Epithelial cell of proximal tubule (primary cell): ENCODE results near the gene ANKRD11. TPM values are rescaled to one million over a fixed set of nuclear protein-coding genes. Genes with fewer than 3 reads are reported as not detected.

Source experiments
- DNase-seq: peaks from one replicate; pipeline ENCODE4 v3.0.0-alpha.2; 2011; ENCODE audit warnings: low read depth
- H3K4me3 ChIP-seq: 2 replicates; pipeline ENCODE4 v1.5.1; 2011; ENCODE audit warnings: low read depth, mild to moderate bottlenecking, low read length
- total RNA-seq: library from RNA; depleted of rRNA; stranded (reverse); fragments of >200 nt; gene quantifications from 2 replicates; pipeline ENCODE4 v1.2.3, GENCODE V29; 2015
- TF ChIP-seq, protein P1 (sequence below): conservative IDR thresholded peaks from 2 replicates; pipeline ENCODE4 v1.5.1; 2012; ENCODE audit warnings: low read depth, mild to moderate bottlenecking, low read length

The ANKRD11 gene
- total RNA-seq, 1 donor from 2014 or later = 44.3 TPM

DNA sequence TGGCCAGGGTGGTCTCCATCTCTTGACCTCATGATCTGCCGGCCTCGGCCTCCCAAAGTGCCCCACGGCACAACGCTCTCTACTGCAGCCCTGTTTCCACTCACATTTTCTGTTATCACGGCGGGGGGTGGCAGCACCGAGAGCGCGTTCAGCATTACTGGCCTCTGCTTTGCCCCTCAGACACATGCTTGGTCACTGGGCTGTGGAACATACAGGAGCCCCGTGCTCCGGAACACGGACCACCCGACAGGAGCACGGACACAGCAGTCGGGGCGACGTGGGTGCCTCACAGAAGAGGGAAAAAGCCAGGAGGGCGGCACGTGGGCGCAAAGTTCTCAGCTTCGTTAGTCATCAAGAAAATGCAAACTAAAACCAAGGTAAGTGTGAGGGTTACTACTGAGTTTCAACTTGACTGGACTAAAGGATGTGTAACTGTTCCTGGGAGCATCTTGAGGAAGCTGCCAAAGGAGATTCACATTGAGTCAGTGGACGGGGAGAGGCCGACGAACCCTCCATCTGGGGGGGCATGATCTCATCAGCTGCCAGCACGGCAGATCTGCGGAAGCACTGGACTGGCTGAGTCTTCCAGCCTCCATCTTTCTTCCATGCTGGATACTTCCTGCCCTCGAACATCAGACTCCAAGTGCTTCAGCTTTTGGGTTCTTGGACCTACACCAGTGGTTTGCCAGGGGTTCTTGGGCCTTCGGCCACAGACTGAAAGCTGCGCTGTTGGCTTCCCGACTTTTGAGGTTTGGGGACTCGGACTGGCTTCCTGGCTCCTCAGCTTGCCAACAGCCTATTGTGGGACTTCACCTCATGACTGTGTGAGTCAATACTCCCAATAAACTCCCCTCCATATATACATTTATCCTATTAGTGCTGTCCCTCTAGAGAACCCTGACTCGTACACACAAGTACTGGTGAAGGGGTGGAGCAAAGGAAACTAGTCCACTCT, 166.0 kb downstream of the ANKRD11 start:
- DNase-seq = no peak
- TF ChIP-seq, protein P1, sequence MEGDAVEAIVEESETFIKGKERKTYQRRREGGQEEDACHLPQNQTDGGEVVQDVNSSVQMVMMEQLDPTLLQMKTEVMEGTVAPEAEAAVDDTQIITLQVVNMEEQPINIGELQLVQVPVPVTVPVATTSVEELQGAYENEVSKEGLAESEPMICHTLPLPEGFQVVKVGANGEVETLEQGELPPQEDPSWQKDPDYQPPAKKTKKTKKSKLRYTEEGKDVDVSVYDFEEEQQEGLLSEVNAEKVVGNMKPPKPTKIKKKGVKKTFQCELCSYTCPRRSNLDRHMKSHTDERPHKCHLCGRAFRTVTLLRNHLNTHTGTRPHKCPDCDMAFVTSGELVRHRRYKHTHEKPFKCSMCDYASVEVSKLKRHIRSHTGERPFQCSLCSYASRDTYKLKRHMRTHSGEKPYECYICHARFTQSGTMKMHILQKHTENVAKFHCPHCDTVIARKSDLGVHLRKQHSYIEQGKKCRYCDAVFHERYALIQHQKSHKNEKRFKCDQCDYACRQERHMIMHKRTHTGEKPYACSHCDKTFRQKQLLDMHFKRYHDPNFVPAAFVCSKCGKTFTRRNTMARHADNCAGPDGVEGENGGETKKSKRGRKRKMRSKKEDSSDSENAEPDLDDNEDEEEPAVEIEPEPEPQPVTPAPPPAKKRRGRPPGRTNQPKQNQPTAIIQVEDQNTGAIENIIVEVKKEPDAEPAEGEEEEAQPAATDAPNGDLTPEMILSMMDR = no peak
- H3K4me3 ChIP-seq = no peak overlapping the region

DNA sequence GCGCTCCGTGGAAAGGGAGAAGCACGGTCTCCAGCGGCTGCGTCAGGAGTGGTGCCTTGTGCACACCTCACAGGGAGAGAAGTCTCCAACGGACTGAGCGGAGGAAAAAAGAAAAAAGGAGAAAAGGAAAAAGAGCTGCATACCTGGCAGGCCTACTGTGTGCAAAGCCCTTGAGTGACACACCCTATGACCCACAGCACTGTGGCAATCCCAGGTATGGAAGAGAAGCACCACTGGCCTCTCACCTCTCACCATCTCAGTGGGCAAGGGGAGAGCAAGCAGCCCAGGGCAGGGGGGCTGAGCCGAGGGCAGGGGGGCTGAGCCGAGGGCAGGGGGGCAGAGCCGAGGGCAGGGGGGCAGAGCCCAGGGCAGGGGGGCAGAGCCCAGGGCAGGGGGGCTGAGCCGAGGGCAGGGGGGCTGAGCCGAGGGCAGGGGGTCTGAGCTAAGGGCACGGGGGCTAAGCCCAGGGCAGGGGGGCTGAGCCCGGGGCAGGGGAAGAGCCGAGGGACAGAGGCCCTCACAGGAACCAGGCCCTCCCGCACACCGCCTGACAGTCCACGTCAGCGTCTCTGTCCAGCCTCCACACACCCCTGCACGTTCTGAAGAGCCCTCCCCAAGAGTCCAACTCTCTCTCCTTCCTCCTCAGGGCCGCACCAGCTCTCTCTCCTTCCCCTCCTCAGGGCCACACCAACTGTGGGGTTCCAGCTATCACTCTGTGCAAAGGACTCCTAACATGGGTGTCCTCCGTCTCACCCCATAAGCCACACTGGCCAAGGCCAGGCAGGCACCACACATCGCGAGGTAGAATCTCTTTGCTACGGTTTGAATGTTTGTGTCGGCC, 167.0 kb downstream of the ANKRD11 start:
- H3K4me3 ChIP-seq = no peak overlapping the region
- DNase-seq = no peak
- TF ChIP-seq, protein P1 = no peak

DNA sequence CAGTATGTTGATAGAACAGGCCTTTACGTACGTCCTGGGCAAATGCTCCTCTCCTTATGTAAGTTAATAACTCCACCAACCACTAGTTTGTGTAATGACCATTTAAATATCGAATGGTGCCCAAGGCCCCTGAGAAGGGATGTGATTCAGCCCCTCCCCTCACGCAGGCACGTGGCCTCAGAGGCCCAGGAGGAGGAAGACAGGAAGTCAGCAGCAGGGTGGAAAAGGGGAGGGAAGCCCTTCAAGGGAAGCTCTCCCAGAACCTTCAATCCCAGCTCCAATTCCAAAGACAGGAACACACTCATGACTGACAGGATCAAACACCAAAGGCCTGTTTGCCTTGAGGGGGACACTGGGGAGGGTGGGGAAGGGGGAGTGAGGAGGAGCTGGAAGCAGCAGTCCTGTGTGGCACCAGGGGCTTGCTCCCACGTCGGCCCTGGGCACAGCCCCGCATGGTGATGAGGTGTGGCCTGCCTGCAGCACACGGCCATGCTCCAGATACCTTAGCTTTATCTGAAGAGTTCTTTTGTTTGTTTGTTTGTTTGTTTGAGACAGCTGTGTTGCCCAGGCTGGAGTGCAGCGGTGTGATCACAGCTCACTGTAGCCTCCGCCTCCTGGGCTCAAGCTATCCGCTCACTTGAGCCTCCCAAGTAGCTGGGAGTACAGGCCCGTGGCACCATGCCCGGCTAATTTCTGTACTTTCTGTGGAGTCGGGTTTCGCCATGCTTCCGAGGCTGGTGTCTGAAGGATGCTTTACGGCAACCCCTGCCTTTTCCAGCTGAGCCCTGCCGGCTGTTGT, 167.8 kb downstream of the ANKRD11 start:
- TF ChIP-seq, protein P1 = no peak
- DNase-seq = no peak
- no peak overlapping the region for H3K4me3 ChIP-seq

DNA sequence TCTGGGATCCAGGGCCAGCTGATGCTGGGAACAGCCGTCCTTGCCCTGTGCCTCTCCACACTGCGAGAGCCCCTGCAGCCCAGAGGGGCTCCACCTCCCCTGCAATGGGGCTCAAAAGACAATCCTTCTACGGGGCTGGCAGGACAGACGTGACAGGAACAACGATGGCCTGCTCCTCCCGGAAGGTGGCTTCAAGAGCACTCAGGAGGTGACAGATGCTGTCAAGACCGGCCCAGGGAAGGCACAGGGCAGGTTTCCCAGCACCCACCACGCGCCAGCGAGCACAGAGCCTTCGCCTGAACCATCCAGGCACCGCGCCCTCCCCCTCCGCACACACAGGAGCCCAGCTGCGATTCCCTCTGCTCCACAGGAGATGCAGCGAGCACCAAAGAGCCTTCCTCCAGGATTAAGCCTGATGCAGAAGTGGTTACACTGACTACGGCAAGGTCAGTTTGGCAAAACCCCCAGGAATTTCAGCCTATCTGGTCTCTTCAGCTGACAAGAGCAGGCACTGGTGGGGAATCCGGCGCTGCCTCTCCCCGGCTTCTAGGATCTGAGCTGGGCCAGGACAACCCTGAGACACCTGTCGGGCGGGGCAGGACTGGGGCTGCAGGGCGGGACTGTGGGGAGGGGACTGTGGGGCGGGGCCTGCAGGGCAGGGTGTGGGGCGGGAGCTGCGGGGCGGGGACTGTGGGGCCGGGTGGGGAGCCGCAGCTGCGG, 169.4 kb downstream of the ANKRD11 start:
- peak overlapping the region; percentile 18 for H3K4me3 ChIP-seq
- no peak for DNase-seq
- TF ChIP-seq, protein P1 = no peak

DNA sequence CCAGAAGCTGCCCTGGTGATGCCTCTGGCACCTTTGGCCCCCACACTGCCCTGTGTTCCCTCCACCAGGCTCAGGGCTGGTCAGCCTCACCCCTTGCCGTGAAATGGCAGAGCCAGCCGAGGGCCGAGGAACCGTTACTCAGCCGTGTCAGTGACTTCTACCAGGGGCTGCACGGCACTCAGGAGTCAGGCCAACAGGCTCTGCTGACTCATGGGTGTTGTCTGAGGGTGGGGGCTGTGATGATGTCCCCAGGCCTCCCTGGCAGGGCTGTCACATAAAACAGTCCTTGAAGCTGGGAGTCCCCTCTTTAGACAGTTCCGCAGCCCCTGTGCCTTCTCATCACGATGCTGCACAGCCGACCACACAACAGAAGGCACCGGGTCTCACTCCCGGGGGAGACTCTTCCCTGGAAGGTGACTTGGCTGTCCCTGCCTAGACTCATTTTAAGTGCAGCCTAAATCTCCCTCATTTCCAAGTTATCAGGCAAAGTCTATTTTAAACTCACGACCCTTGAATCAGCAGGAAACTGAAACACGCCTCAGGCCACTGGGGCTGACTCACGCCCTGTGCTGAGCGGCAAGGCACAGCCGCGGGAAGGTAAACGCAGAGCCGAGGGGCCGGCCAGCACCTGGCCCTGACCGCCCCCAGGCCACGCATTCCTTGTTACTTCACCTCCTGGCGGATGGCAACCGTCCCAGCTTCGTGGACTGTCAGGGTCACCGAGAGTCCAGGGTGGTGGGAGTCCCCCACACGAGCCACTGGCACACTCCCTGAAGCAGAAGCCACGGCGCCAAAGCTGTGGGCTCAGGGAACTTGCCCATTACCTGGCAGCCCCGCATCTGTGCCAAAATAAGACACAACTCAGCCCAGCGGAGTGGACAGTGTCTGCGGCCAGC, 170.2 kb downstream of the ANKRD11 start:
- DNase-seq = no peak
- peak overlapping the region; percentile 21 for H3K4me3 ChIP-seq
- TF ChIP-seq, protein P1 = no peak
